Measurements from ENCODE around the gene ECHDC3.

Gene ECHDC3

GRCh38 chr10:11798845-11799735, 56.9 kb downstream of the ECHDC3 start:
- Histone ChIP-seq H3K27ac (no peak overlapping the region), H3K4me3 (no peak overlapping the region)

GRCh38 chr10:11799736-11800080, 57.5 kb downstream of the ECHDC3 start:
- Histone ChIP-seq H3K27ac (no peak overlapping the region), H3K4me3 (no peak overlapping the region)

GRCh38 chr10:11804336-11804735, 62.2 kb downstream of the ECHDC3 start:
- Histone ChIP-seq H3K4me3 (no peak overlapping the region), H3K27ac (no peak overlapping the region)

- H3K4me3 ChIP-seq: no peak overlapping the region
- no peak overlapping the region for H3K27ac ChIP-seq
Measured at GRCh38 chr10:11805792-11806191, 63.6 kb downstream of the ECHDC3 start.

GRCh38 chr10:11806706-11807105, 64.5 kb downstream of the ECHDC3 start:
- Histone ChIP-seq H3K4me3 (no peak overlapping the region), H3K27ac (no peak overlapping the region)

- no peak overlapping the region for H3K27ac ChIP-seq
- no peak overlapping the region for H3K4me3 ChIP-seq
Measured at GRCh38 chr10:11808808-11809207, 66.6 kb downstream of the ECHDC3 start.

GRCh38 chr10:11810313-11810766, 68.2 kb downstream of the ECHDC3 start:
- Histone ChIP-seq H3K4me3 (no peak overlapping the region), H3K27ac (no peak overlapping the region)

GRCh38 chr10:11810973-11811372, 68.8 kb downstream of the ECHDC3 start:
- no peak overlapping the region for H3K27ac ChIP-seq
- no peak overlapping the region for H3K4me3 ChIP-seq

- Histone ChIP-seq H3K27ac (no peak overlapping the region), H3K4me3 (no peak overlapping the region)
Measured at GRCh38 chr10:11813177-11813576, 71.0 kb downstream of the ECHDC3 start.
